Tibial nerve (tissue), 3 donors: ENCODE data around the gene CMTM6.

ENCODE experiments used
- POLR2A ChIP-seq, 2 donors: fragments of 450-650 bp; IDR thresholded peaks; one replicate each; pipeline ENCODE4 v1.6.1; 2017; ENCODE audit warnings: antibody characterized with exemption in 2 of 2, mild to moderate bottlenecking in 2 of 2, moderate library complexity in 2 of 2
- TF ChIP-seq, protein P1 (sequence below), 5 experiments: fragments of 200-600 bp in 3 of 5; fragments of 450-650 bp in 2 of 5; sonication (generic) in 3 of 5; IDR thresholded peaks; one replicate each; pipeline ENCODE4 v1.5.1; 2016 to 2019; ENCODE audit warnings: antibody characterized with exemption in 5 of 5, mild to moderate bottlenecking in 3 of 5, moderate library complexity in 2 of 5

DNA sequence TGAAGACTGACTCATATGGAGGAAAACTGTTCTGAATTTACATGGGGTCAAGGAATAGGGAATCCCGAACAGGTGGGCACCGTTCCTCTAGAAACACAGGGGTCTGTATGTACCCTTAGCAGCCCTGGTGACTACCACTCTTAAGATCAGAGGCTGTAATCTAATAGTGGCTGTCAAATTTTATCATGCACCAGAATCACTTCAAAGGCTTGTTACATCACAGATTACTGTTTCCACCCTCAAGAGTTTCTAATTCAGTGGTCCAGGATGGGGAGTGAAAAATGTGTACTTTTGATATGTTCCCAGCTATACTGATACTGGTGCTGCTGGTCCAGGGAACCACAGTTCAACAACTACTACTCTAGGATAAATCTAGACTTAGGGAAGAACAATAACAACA, 40.2 kb upstream of the CMTM6 start:
- TF ChIP-seq POLR2A (IDR thresholded peaks at IDR 0.05), result no peak
- TF ChIP-seq, protein P1, sequence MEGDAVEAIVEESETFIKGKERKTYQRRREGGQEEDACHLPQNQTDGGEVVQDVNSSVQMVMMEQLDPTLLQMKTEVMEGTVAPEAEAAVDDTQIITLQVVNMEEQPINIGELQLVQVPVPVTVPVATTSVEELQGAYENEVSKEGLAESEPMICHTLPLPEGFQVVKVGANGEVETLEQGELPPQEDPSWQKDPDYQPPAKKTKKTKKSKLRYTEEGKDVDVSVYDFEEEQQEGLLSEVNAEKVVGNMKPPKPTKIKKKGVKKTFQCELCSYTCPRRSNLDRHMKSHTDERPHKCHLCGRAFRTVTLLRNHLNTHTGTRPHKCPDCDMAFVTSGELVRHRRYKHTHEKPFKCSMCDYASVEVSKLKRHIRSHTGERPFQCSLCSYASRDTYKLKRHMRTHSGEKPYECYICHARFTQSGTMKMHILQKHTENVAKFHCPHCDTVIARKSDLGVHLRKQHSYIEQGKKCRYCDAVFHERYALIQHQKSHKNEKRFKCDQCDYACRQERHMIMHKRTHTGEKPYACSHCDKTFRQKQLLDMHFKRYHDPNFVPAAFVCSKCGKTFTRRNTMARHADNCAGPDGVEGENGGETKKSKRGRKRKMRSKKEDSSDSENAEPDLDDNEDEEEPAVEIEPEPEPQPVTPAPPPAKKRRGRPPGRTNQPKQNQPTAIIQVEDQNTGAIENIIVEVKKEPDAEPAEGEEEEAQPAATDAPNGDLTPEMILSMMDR (IDR thresholded peaks at IDR 0.05), result no peak
